GM13977 (cell line): ENCODE results near the gene HECTD3.
"Not testable (repeated sequence)": the region's sequence is repeated elsewhere in the genome, so short reads cannot be mapped to it uniquely, and the experiment has no call there.

ENCODE experiments used
- DNase-seq: peaks from one replicate; pipeline ENCODE4 v3.0.0; 2012; ENCODE audit warnings: low spot score
- in situ Hi-C: fragments of 300-500 bp; cut with MboI; formaldehyde crosslinking; loops from one replicate; pipeline ENCODE4 v1.12.0; 2022; ENCODE audit warnings: low sequenced_read_pairs, low pct_unique_long_range_greater_than_20kb, mixed read lengths, inconsistent platforms; ENCODE audit not compliant: unreplicated experiment
- TF ChIP-seq, protein P1 (sequence below): IDR thresholded peaks from 2 replicates; pipeline ENCODE4 v1.5.1; 2012; ENCODE audit warnings: mild to moderate bottlenecking, control low read depth; ENCODE audit not compliant: insufficient read depth; ENCODE audit errors: extremely low read depth, missing control alignments

Gene HECTD3

DNA sequence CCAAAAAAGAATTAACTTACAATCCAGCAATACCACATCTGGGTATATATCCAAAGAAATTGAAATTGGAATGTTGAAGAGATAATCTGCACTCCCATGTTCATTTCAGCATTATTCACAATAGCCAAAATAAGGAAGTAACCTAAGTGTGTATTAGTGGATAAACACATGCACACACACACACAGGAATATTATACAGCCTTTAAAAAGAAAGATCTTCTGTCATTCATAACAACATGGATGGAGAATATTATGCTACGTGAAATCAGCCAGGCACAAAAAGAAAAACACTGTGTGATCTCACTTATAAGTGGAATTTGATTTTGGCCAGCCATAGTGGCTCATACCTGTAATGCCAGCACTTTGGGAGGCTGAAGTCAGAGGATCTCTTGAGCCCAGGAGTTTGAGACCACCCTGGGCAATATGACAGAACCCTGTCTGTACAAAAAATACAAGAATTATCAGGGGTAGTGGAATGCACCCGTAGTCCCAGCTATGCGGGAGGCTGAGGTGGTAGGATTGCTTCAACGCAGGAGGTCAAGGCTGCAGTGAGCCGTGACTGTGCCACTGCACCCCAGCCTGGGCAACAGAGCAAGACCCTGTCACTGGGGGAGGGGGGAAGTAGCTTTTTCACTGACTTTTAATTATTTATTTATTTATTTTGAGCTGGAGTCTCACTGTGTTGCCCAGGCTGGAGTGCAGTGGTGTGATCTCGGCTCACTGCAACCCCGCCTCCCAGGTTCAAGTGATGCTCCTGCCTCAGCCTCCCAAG is 15.5 kb downstream of the HECTD3 start:
- TF ChIP-seq, protein P1, sequence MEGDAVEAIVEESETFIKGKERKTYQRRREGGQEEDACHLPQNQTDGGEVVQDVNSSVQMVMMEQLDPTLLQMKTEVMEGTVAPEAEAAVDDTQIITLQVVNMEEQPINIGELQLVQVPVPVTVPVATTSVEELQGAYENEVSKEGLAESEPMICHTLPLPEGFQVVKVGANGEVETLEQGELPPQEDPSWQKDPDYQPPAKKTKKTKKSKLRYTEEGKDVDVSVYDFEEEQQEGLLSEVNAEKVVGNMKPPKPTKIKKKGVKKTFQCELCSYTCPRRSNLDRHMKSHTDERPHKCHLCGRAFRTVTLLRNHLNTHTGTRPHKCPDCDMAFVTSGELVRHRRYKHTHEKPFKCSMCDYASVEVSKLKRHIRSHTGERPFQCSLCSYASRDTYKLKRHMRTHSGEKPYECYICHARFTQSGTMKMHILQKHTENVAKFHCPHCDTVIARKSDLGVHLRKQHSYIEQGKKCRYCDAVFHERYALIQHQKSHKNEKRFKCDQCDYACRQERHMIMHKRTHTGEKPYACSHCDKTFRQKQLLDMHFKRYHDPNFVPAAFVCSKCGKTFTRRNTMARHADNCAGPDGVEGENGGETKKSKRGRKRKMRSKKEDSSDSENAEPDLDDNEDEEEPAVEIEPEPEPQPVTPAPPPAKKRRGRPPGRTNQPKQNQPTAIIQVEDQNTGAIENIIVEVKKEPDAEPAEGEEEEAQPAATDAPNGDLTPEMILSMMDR = no peak
- no peak for DNase-seq
- in situ Hi-C loops = no loop called here

DNA sequence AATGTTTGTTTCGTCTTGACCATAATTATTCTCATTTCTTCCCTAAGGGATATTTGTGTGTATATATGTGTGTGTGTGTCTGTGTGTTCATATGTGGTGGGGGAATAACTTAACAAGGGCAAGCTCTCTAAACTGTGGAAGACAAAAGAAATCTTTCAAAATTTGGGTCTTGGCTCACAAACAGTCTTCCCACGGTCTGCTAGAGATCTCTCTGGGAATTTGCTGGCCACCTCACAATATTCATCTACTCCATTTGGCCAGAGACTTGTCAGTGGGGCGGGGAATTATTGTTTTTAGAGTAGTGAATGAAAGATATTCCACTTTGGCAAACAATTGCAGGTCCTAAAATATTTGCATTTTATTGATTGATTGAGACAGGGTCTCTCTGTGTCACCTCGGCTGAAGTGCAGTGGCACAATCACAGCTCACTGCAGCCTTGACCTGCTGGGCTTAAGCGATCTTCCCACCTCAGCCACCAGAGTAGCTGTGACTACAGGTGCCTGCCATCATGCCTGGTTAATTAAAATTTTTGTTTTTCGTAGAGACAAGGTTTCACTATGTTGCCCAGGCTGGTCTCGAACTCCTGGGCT is 16.7 kb downstream of the HECTD3 start:
- in situ Hi-C loops = no loop called here
- TF ChIP-seq, protein P1 = no peak
- DNase-seq = no peak

DNA sequence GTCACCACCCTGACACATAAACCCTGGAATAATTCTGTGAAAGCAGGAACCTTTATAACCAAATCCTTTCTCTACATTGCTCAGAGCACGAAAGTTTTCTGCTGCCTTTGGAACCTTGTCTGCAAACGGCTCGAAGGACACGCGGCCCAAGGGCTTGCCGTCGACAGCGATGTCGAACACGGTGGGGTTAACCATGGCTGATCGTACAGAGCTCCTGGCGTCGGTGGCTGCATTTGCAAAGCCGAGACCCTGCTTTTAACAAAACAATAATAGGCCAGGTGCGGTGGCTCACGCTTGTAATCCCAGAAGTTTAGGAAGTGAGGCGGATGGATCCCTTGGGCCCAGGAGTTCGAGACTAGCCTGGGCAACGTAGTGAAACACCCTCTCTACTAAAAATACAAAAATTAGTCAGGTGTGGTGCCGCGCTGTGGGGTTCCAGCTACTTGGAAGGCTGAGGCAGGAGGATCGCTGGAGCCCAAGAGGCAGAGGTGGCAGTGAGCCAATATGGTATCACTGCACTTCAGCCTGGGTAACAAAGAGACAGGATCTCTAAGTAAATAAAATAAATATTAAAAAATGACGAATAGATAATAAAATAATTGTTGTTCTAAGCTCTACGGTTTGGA is 22.5 kb downstream of the HECTD3 start:
- DNase-seq = no peak
- TF ChIP-seq, protein P1 = no peak
- in situ Hi-C loops = no loop called here

DNA sequence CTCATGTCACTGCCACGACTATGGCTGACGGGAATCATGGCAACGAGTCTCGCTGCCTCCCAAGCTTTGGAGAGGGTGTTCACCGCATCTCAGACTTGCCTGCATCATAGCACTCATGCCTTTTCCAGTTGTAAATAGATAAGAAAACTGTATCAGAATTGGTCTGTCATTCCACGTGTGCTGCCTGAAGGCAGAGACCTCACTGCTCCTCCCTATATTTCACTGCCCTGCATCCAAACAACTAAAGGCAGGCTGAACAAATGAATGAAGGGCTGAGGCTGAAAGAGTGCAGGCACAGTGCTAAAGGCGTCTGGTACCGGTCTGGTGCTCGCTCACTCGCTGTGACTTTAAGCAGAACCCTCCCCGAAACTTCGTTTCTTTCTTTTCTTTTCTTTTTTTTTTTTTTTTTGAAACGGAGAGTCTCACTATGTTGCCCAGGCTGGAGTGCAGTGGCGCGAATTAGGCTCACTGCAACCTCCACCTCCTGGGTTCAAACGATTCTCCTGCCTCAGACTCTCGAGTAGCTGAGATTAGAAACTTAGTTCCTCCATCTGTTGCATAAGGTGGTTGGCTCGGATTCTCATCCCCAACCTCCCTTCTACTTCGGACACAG is 25.3 kb downstream of the HECTD3 start:
- TF ChIP-seq, protein P1 = no peak
- in situ Hi-C loops = no loop called here
- DNase-seq = no peak

DNA sequence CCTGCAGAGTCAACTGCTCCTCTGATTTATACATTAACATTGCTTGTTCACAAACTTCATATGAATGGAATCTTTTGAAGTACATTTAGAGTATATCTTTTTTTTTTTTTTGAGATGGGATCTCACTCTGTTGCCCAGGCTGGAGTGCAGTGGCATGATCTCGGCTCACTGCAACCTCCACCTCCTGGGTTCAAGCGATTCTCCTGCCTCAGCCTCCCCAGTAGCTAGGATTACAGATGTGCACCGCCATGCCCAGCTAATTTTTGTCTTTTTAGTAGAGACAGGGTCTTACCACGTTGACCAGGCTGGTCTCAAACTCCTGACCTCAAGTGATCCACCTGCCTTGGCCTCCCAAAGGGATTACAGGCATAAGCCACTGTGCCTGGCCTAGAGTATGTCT is 33.8 kb downstream of the HECTD3 start:
- DNase-seq, in situ Hi-C loops: not testable (repeated sequence)

DNA sequence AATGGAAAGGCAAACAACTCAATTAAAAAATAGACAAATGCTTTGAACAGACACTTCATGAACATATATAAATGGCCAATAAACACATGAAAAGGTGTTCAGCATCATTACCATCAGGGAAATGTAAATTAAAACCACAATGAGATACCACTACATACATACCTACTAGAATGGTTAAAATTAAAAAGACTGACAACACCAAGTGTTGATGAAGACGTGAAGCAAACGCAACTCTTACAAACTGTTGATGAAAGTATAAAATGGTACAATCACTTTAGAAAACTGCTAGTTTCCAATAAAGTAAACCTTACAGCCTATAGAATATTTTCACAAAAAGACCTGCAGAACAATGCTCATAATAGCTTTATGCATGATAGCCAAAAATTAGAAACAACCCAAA is 34.9 kb downstream of the HECTD3 start:
- TF ChIP-seq, protein P1 = no peak
- in situ Hi-C loops = no loop called here

DNA sequence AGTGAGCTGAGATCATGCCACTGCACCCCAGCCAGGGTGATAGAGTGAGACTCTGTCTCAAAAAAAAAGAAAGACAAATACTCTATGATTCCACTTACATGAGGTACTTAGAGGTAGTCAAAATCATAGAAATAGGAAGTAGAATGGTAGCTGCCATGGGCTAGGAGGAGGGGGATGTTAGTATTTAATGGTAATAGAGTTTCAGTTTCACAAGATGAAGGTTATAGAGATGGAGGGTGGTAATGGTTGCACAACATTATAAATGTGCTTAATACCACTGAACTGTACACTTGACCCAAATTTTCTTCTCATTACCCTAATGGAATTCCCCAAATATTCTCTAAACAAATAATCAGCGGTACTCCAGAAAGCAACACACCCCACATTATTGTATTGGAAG is 37.5 kb downstream of the HECTD3 start:
- in situ Hi-C loops = no loop called here
- TF ChIP-seq, protein P1 = no peak
- DNase-seq = no peak

More for the DNA sequence above, 34.9 kb downstream of the HECTD3 start:
- DNase-seq = no peak
